ENCODE measurements around the gene BMP7. TPM values are rescaled to one million over a fixed set of nuclear protein-coding genes. Genes with fewer than 3 reads are reported as not detected.
"Not testable (repeated sequence)": the region's sequence is repeated elsewhere in the genome, so short reads cannot be mapped to it uniquely, and the experiment has no call there.

Gene BMP7
- total RNA-seq, 3 donors from 2014 or later, result 1.7 to 2.8 (median 2.0) TPM

DNA sequence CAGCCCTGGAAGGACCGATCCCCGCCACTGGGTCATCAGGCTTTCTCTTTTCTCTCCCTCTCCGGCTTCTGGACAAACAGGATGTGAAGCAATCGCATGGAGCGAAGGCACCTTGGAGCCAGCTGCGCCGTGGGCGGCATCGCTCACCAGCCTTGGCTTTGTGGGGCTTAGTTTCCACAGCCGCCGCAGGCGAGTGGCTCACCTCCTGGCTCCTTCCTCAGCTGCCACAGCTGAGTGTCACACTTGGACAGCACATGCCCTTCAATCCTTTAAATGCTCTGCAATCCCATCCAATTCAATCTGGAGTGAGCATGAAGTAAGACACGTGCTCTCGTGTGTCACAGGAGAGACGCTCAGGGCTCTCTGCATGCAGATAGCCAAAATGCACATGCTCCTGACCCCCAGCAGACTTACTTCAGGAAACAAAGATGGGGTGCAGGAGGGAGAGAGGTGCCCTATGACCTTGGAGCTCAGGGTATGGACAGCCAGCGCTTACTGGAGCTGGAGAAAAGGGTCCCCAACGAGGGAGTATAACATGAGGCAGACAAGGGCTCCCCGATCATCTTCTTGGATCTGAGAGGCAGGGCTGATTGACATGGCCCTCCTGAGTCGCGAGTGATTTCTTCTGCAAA is 70.9 kb downstream of the BMP7 start:
- intact Hi-C loops (cut with DNase I, micrococcal nuclease), result no loop called here
- Histone ChIP-seq H3K4me3 (no peak overlapping the region), H3K9me3 (no peaks in the 10 kb centered on the region), H3K4me1 (ENCODE audit: low read depth) (no peaks in the 10 kb centered on the region), H3K36me3 (ENCODE audit: low read depth) (no peaks in the 10 kb centered on the region)
- no peak for DNase-seq
- ATAC-seq, result no peak
- TF ChIP-seq, protein P1, sequence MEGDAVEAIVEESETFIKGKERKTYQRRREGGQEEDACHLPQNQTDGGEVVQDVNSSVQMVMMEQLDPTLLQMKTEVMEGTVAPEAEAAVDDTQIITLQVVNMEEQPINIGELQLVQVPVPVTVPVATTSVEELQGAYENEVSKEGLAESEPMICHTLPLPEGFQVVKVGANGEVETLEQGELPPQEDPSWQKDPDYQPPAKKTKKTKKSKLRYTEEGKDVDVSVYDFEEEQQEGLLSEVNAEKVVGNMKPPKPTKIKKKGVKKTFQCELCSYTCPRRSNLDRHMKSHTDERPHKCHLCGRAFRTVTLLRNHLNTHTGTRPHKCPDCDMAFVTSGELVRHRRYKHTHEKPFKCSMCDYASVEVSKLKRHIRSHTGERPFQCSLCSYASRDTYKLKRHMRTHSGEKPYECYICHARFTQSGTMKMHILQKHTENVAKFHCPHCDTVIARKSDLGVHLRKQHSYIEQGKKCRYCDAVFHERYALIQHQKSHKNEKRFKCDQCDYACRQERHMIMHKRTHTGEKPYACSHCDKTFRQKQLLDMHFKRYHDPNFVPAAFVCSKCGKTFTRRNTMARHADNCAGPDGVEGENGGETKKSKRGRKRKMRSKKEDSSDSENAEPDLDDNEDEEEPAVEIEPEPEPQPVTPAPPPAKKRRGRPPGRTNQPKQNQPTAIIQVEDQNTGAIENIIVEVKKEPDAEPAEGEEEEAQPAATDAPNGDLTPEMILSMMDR (IDR thresholded peaks at IDR 0.05), result no peak

DNA sequence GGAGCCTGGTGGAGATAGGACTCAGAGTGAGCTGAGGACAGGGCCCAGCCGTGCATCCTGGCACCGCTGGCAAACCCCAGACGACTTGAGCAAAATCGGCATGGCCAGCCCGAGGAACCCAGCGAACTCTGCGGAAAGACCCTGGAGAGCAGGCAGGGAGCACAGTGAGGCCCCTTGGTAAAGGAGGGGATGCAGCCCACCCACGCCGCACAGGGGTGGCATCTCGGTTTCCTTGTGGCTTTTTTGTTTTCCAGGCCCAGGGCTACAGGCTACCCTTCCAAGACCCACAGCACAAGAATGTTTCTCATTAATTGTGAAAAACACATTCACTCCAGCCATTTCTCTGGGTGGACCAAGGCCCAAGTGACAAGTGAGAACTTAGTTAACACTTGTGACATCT is 71.4 kb downstream of the BMP7 start:
- no peaks in the 10 kb centered on the region for H3K36me3 ChIP-seq (ENCODE audit: low read depth)

DNA sequence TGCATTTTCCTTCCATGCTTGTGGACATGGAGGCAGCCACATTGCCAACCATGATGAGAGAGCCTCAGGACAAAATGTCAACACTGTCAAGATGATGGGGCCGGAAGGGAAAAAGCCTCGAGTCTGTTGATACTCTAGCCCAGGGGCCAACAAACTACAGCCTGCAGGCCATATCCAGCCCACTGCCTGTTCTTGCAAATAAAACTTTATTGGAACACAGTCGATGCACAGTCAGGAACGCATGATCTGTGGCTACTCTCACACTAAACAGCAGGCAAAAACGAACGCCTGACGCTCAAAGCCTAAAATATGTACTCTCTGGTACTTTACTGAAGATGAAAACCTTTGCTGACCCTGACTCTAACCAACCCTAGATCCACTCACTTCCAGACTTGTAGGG is 72.3 kb downstream of the BMP7 start:
- ATAC-seq (no peak), DNase-seq (no peak)
- intact Hi-C loops (cut with DNase I, micrococcal nuclease), result no loop called here
- Histone ChIP-seq H3K9me3 (no peaks in the 10 kb centered on the region), H3K4me1 (ENCODE audit: low read depth) (no peaks in the 10 kb centered on the region), H3K4me3 (no peak overlapping the region), H3K36me3 (ENCODE audit: low read depth) (no peaks in the 10 kb centered on the region)
- TF ChIP-seq, protein P1 (IDR thresholded peaks at IDR 0.05), result no peak

More for the DNA sequence above, 71.4 kb downstream of the BMP7 start:
- H3K4me3 ChIP-seq, result no peak overlapping the region
- intact Hi-C loops (cut with DNase I, micrococcal nuclease), result no loop called here
- H3K9me3 ChIP-seq, result no peaks in the 10 kb centered on the region
- ATAC-seq, result no peak
- H3K4me1 ChIP-seq (ENCODE audit: low read depth), result no peaks in the 10 kb centered on the region
- TF ChIP-seq, protein P1 (IDR thresholded peaks at IDR 0.05), result no peak
- DNase-seq, result no peak

- ATAC-seq (no peak), DNase-seq (no peak)
- intact Hi-C loops (cut with DNase I, micrococcal nuclease), result no loop called here
- Histone ChIP-seq H3K4me3 (no peak overlapping the region), H3K9me3 (no peaks in the 10 kb centered on the region), H3K4me1 (ENCODE audit: low read depth) (no peaks in the 10 kb centered on the region), H3K36me3 (ENCODE audit: low read depth) (no peaks in the 10 kb centered on the region)
- TF ChIP-seq, protein P1 (IDR thresholded peaks at IDR 0.05), result no peak
Observed at GRCh38 chr20:57193094-57193493, 73.3 kb downstream of the BMP7 start.

DNA sequence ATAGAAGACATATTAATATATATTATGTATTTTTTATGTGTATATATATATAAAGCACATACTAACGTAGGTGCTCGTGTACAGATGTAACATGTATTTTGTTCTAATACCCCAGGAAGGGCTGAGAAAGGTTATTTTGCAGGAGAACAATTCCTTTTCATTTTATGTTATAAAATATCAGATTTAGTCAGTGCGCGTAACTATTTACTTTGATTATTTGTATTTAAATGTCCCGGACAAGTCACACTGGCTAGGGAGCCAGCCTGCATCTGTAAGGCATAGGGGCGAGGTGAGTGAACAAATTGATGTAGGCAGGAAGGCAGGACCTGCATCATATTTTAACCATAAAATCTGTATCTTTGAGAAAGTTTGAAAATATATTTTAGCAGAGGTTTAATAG is 74.1 kb downstream of the BMP7 start:
- Histone ChIP-seq H3K9me3 (no peaks in the 10 kb centered on the region), H3K36me3 (ENCODE audit: low read depth) (no peaks in the 10 kb centered on the region), H3K4me3 (no peak overlapping the region), H3K4me1 (ENCODE audit: low read depth) (no peaks in the 10 kb centered on the region)
- intact Hi-C loops (cut with DNase I, micrococcal nuclease), result no loop called here
- no peak for DNase-seq
- TF ChIP-seq, protein P1 (IDR thresholded peaks at IDR 0.05), result no peak
- no peak for ATAC-seq

- intact Hi-C loops (cut with DNase I, micrococcal nuclease); H3K9me3 ChIP-seq; DNase-seq; H3K4me3 ChIP-seq; ATAC-seq; H3K4me1 ChIP-seq (ENCODE audit: low read depth); H3K36me3 ChIP-seq (ENCODE audit: low read depth): not testable (repeated sequence)
Observed at GRCh38 chr20:57191265-57191638, 75.2 kb downstream of the BMP7 start.

Data from mucosa of descending colon (tissue), 3 donors.